UCSD-AML1 (cell line): ENCODE data around the gene FAM83E.
A peak's percentile ranks its signal among the peaks of the same experiment; 100 is the strongest.
"Not testable (repeated sequence)": the region's sequence is repeated elsewhere in the genome, so short reads cannot be mapped to it uniquely, and the experiment has no call there.

Experiments
- DNase-seq: peaks from one replicate; lab custom pipeline; 2025; ENCODE audit not compliant: unreplicated experiment; lab: John Stamatoyannopoulos, UW

Gene FAM83E

DNA sequence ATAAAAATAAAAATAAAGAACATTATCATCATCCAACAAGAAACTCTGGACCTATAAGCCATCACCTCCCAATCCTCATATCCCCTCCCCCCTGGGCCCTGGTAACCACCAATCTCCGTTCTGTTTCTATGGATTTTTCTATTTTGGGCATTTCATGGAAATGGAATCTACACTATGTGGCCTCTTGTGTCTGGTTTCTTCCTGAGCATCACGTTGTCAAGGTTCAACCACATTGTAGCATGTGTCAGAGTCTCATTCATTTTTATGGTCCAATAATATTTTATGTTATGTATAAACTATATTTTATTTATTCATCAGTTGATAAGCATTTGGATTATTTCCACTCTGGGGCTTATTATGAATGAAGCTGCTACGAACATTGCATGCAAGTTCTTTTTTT lies 36.0 kb downstream of the FAM83E start:
- DNase-seq: no peak

DNA sequence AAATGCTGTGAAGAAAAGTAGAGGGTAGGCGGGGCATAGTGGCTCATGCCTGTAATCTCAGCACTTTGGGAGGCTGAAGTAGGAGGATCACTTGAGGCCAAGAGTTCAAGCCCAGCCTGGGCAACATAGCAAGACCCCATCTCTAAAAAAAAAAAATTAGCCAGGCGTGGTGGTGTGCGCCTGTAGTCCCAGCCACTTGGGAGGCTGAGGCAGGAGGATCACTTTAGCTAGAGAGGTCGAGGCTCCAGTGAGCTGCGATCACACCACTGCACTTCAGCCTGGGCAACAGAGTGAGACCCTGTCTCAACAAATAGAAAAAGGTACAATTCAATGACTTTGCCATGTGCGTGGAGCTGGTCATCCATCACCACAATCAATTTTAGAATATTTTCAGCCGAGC lies 37.0 kb downstream of the FAM83E start:
- DNase-seq: not testable (repeated sequence)

DNA sequence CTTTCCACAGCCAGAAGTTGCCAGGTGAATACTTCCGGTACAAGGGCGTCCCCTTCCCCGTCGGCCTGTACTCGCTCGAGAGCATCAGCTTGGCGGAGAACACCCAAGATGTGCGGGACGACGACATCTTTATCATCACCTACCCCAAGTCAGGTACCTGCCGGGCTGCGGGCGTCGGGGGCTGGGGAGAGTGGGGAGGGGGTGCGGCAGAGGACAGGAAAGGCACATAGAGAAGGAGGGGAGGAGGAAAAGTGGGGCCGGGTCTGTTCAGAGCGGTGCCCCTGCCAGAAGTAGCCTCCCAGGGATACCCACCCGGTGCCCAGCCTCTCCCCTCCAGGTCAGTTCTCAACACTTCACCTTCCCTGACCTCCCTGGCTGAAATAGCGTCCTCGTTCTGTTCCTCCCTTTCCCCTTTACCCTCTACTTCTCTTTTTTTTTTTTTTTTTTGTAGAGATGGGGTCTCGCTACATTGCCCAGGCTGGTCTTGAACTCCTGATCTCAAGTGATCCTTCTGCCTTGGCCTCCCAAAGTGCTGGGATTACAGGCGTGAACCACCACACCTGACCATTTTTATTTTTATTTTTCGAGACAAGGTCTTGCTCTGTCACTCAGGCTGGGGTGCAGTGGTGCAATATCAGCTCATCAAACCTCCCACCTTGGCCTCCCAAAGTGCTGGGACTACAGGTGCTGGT lies 38.8 kb downstream of the FAM83E start:
- no peak for DNase-seq

DNA sequence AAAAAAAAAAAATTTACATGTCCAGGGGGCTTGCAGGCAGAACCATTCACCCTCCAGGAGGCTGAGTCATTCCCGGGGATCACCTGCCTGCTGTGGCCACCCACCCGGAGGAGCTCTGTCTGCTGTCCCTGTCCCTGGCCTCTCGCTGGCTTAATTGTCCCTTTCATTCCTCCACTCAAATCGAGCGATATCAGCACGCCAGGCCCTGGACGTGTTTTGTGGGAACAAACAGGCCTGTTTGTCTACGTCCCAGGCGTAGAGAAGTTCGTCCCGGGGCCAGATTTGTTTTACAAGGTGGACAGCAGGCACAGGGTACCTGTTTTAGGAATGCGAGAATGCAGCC lies 41.7 kb downstream of the FAM83E start:
- no peak for DNase-seq

DNA sequence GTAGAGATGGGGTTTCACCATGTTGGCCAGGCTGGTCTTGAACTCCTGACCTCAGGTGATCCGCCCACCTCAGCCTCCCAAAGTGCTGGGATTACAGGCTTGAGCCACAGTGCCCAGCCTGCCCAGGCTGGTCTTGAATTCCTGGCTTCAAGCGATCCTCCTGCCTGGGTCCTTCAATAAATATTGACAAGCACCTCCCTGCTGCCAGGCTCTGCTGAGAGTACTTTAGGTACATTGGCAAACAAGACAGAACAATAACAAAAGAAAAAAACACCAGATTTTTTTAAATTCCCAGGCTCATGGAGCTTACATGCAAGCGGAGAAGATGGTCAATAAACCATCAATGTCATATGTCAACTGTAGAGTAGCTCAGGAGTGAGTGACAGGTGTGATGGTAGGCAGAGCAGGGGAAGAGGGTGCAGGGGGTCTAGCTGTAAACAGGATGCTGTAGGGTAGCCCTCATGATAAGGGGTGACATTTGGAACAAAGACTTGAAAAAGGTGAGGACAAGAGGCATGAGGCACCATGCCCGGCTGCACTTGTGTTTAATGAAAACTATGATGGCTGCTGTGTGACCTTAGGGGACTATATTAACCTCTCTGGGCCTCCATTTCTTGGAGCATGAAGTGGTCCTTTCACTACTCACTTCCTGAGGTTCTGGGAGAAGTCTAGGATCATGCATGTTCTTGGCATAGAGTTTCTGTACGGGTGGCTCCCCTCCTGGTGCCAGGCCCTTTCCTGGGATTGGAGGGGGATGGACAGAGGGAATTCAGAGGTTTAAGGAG lies 43.3 kb downstream of the FAM83E start:
- no peak for DNase-seq

DNA sequence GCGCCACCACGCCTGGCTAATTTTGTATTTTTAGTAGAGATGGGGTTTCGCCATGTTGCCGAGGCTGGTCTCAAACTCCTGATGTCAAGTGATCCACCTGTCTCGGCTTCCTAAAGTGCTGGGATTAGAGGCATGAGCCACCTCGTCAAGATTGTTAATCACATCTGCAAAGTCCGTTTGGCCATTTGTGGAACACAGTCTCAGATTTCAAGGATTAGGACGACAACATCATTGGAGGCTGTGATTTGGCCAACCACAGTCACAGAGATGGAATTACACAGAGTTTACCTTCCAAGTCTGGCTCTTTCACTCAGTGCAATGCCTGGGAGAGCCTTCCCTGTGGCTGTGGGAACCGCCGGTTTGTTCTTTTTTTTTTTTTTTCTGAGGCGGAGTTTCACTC lies 45.1 kb downstream of the FAM83E start:
- DNase-seq: no peak

DNA sequence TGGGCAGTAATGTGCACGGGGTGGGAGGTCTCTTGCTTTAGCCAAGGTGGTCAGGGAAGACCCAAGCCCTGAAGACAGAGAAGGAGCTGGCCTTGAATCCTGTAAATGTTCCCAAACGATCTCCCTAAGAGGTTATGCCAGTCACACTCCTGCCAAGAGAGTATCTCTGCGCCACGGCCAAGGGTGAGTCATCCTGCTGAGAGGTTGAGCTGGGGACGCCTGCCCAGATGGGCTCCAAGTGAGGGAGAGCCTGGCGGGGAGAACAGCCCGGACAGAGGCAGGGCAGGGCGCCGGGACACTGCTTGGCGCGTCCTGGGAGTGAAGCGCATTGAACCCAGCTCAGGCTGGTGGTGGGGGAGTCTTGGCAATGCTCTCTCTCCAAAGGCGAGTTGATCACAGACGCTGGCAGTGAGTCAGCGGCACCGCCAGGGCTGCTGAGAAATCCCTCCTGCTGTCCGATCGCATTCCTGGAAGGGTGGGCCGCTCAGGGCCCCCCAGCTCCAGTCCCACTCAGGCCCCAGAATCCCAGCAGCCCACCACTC lies 46.5 kb downstream of the FAM83E start:
- DNase-seq: peak; percentile 26

DNA sequence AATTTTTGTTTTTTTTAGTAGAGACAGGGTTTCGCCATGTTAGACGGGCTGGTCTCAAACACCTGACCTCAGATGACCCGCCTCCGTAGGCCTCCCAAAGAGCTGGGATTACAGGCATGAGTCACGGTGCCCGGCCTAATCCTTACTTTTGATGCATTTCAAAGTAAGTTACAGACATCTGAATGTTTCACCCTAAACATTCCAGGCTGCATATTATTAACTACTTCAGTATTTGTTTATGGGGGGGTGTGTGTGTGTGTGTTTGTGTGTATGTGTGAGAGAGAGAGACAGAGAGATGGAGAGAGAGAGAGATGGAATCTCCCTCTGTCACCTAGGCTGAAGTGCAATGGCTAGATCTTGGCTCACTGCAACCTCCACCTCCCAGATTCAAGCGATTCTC lies 49.8 kb downstream of the FAM83E start:
- no peak for DNase-seq
